Measurements from ENCODE around the gene PLK5. TPM values are rescaled to one million over a fixed set of nuclear protein-coding genes. Genes with fewer than 3 reads are reported as not detected.

Gene PLK5
- total and polyA plus RNA-seq, 2 of the 4 experiments (the other 2 are of a cell fraction), result not detected

- TF ChIP-seq CHD1 (IDR thresholded peaks at IDR 0.05; ENCODE audit: low read depth, low read length), result no peak
Measured at GRCh38 chr19:1514986-1515721, 8.7 kb upstream of the PLK5 start (continued).

GRCh38 chr19:1516395-1516753, 7.5 kb upstream of the PLK5 start:
- peaks cover 4 to 9% of the 10 kb centered on the region in 2 experiments; a peak in 1 of 4 replicates for H3K79me1 ChIP-seq (ENCODE audit: low read depth in 1 of 2, low read length in 2 of 2)
- H2AK5ac ChIP-seq (ENCODE audit: low read depth, low read length), result no peak overlapping the region
- no peak overlapping the region for H2BK20ac ChIP-seq (ENCODE audit: low read depth, low read length)
- no peak overlapping the region for H4K8ac ChIP-seq (ENCODE audit: low read depth in 2 of 2, low read length in 2 of 2)
- H3K4me1 ChIP-seq (ENCODE audit: control insufficient read depth, insufficient read depth, low read length), result peaks cover 4% of the 10 kb centered on the region; the same call in 1 of the 2 replicates
- H2BK5ac ChIP-seq (ENCODE audit: low read depth, low read length, poor library complexity, severe bottlenecking), result no peak overlapping the region
- 54% methylated on average over 3 of the region's 8 CpGs; no CpG with 5 or more reads in 1 of the 2 experiments for WGBS, 2 experiments (ENCODE audit: extremely low coverage in 2 of 2, insufficient read length in 1 of 2)
- DNase-seq, result no peak
- H4K5ac ChIP-seq (ENCODE audit: low read depth, low read length), result no peak overlapping the region
- no peak overlapping the region for H2BK15ac ChIP-seq (ENCODE audit: low read depth, low read length)
- in situ Hi-C loops (cut with MboI; ENCODE audit: low sequenced_read_pairs), result no loop called here
- H4K20me1 ChIP-seq (ENCODE audit: insufficient read depth, low read length), result peaks cover 6% of the 10 kb centered on the region; the same call in 1 of the 2 replicates
- no peak overlapping the region for H3K4ac ChIP-seq (ENCODE audit: low read depth, low read length)
- no peak overlapping the region for H3K56ac ChIP-seq (ENCODE audit: extremely low read depth, insufficient read depth, low read length)
- no TSS peak for BruUV-seq (replicated peaks)
- H3K9ac ChIP-seq (ENCODE audit: low read depth, low read length), result no peak overlapping the region
- H3K18ac ChIP-seq (ENCODE audit: low read depth, low read length), result no peak overlapping the region
- peaks cover under 1% of the 10 kb centered on the region; the same call in 1 of the 2 replicates for H3K27me3 ChIP-seq (ENCODE audit: control insufficient read depth, insufficient read depth, low read length)
- no peak overlapping the region for H4K91ac ChIP-seq (ENCODE audit: insufficient read depth, low read depth, low read length)
- H3K23ac ChIP-seq (ENCODE audit: low read depth, low read length), result no peak overlapping the region
- H3K4me2 ChIP-seq (ENCODE audit: low read depth, low read length), result no peak overlapping the region
- no peak for TF ChIP-seq RCOR1 (IDR thresholded peaks at IDR 0.05; ENCODE audit: insufficient replicate concordance, low read length)
- TF ChIP-seq RAD21 (IDR thresholded peaks at IDR 0.05; ENCODE audit: low read length), result no peak
- peak; percentile 70; the same call in 1 of the 2 replicates for TF ChIP-seq USF2 (IDR thresholded peaks at IDR 0.05; ENCODE audit: low read depth, low read length)
- no peak for TF ChIP-seq SMC3 (IDR thresholded peaks at IDR 0.05; ENCODE audit: low read depth, low read length)
- TF ChIP-seq NFE2L2 (IDR thresholded peaks at IDR 0.05; ENCODE audit: low read depth, low read length), result no peak
- TF ChIP-seq CHD1 (IDR thresholded peaks at IDR 0.05; ENCODE audit: low read depth, low read length), result no peak
- TF ChIP-seq MAFK (IDR thresholded peaks at IDR 0.05; ENCODE audit: low read depth, low read length), result no peak
- TF ChIP-seq CEBPB (IDR thresholded peaks at IDR 0.05; ENCODE audit: low read depth, low read length), result no peak
- peaks cover 2% of the 10 kb centered on the region; the same call in 1 of the 2 replicates for H3K9me3 ChIP-seq (ENCODE audit: control insufficient read depth, insufficient read depth, low read length)
- H3K27ac ChIP-seq (ENCODE audit: insufficient read depth, low read length), result no peak overlapping the region
- CTCF ChIA-PET, result no interaction called here
- no peak overlapping the region for H2AFZ ChIP-seq (replicated peaks; ENCODE audit: low read length, poor library complexity)
- no peak overlapping the region for H3K14ac ChIP-seq (replicated peaks; ENCODE audit: low read depth, low read length)
- intact Hi-C loops (cut with micrococcal nuclease), result no loop called here
- no peak for ATAC-seq (ENCODE audit: low read depth)
- no peak overlapping the region for H3K4me3 ChIP-seq (ENCODE audit: insufficient read depth, low read depth, low read length)
- no peak overlapping the region for H2AK9ac ChIP-seq (replicated peaks; ENCODE audit: low read depth, low read length, poor library complexity)
- POLR2A ChIA-PET (ENCODE audit: unreplicated experiment), result no interaction called here
- no peaks in the 10 kb centered on the region for H3K36me3 ChIP-seq (ENCODE audit: control insufficient read depth, insufficient read depth, low read length)
- no peaks in the 10 kb centered on the region for H3K9me1 ChIP-seq (ENCODE audit: insufficient read depth, low read length)
- dilution Hi-C loops (cut with HindIII; ENCODE audit: low sequenced_read_pairs, unreplicated experiment), result no loop called here
- no peak overlapping the region for H2BK120ac ChIP-seq (ENCODE audit: low read depth, low read length)

All from IMR-90 (cell line).